Trophoblast cell (in vitro differentiated cells and primary cell): ENCODE measurements around the gene PAQR7.

Source experiments
- DNase-seq, 2 donors: peaks; one replicate each; pipeline ENCODE4 v3.0.0-alpha.2; 2016
- H2AFZ ChIP-seq: 2 replicates; pipeline ENCODE4 v1.6.1; 2013; ENCODE audit warnings: low read length, moderate library complexity, mild to moderate bottlenecking; ENCODE audit not compliant: insufficient read depth, poor library complexity
- H2AK5ac ChIP-seq: 2 replicates; pipeline ENCODE4 v1.6.1; 2013; ENCODE audit warnings: mild to moderate bottlenecking, low read length
- H2BK120ac ChIP-seq: 2 replicates; pipeline ENCODE4 v1.6.1; 2013; ENCODE audit warnings: low read length, mild to moderate bottlenecking, moderate library complexity; ENCODE audit not compliant: insufficient read depth, poor library complexity
- H2BK12ac ChIP-seq: 2 replicates; pipeline ENCODE4 v1.6.1; 2013; ENCODE audit warnings: mild to moderate bottlenecking, low read length, moderate library complexity
- H2BK5ac ChIP-seq: 2 replicates; pipeline ENCODE4 v1.6.1; 2013; ENCODE audit warnings: low read length, low read depth, moderate library complexity, mild to moderate bottlenecking; ENCODE audit not compliant: poor library complexity
- H3K14ac ChIP-seq: 2 replicates; pipeline ENCODE4 v1.6.1; 2013; ENCODE audit warnings: mild to moderate bottlenecking, low read length
- H3K18ac ChIP-seq: 2 replicates; pipeline ENCODE4 v1.6.1; 2013; ENCODE audit warnings: mild to moderate bottlenecking, low read length
- H3K23ac ChIP-seq: 2 replicates; pipeline ENCODE4 v1.6.1; 2013; ENCODE audit warnings: low read length
- H3K27ac ChIP-seq: 2 replicates; pipeline ENCODE4 v1.5.1; 2013; ENCODE audit warnings: low read depth, mild to moderate bottlenecking, inconsistent platforms, low read length, moderate library complexity
- H3K27me3 ChIP-seq: 2 replicates; pipeline ENCODE4 v1.6.1; 2013; ENCODE audit warnings: inconsistent platforms, mild to moderate bottlenecking, low read length, moderate library complexity; ENCODE audit not compliant: insufficient read depth
- H3K36me3 ChIP-seq, 2 experiments: 1 replicate in 1 of 2; 2 replicates in 1 of 2; pipeline ENCODE4 v1.6.1; 2013; ENCODE audit warnings: low read length in 2 of 2, mild to moderate bottlenecking in 2 of 2, moderate library complexity in 1 of 2; ENCODE audit not compliant: insufficient read depth in 2 of 2, control insufficient read depth in 1 of 2
- H3K4ac ChIP-seq: 2 replicates; pipeline ENCODE4 v1.6.1; 2013; ENCODE audit warnings: low read depth, mild to moderate bottlenecking, low read length, moderate library complexity
- H3K4me1 ChIP-seq, 2 experiments: 1 replicate in 1 of 2; 2 replicates in 1 of 2; pipeline ENCODE4 v1.6.1; 2013; ENCODE audit warnings: low read length in 2 of 2, mild to moderate bottlenecking in 2 of 2, moderate library complexity in 1 of 2; ENCODE audit not compliant: insufficient read depth in 2 of 2, control insufficient read depth in 1 of 2
- H3K4me2 ChIP-seq: 2 replicates; pipeline ENCODE4 v1.6.1; 2013; ENCODE audit warnings: inconsistent platforms, mild to moderate bottlenecking, low read length, moderate library complexity
- H3K4me3 ChIP-seq: 2 replicates; pipeline ENCODE4 v1.5.1; 2013; ENCODE audit warnings: mild to moderate bottlenecking, low read depth, low read length, inconsistent platforms
- H3K79me1 ChIP-seq: one replicate; pipeline ENCODE4 v1.6.1; 2013; ENCODE audit warnings: low read length
- H3K79me2 ChIP-seq: 2 replicates; pipeline ENCODE4 v1.6.1; 2013; ENCODE audit warnings: low read length, mild to moderate bottlenecking; ENCODE audit not compliant: control insufficient read depth, insufficient read depth, poor library complexity
- H3K9ac ChIP-seq: 2 replicates; pipeline ENCODE4 v1.6.1; 2013; ENCODE audit warnings: mild to moderate bottlenecking, low read length
- H3K9me3 ChIP-seq: 2 replicates; pipeline ENCODE4 v1.6.1; 2013; ENCODE audit warnings: low read depth, mild to moderate bottlenecking, control low read depth, inconsistent platforms, low read length; ENCODE audit not compliant: insufficient read depth
- H4K12ac ChIP-seq: 2 replicates; pipeline ENCODE4 v1.6.1; 2013; ENCODE audit warnings: low read depth, mild to moderate bottlenecking, low read length, moderate library complexity
- H4K8ac ChIP-seq: 2 replicates; pipeline ENCODE4 v1.6.1; 2013; ENCODE audit warnings: low read depth, mild to moderate bottlenecking, low read length, moderate library complexity
- H4K91ac ChIP-seq: one replicate; pipeline ENCODE4 v1.6.1; 2013; ENCODE audit warnings: low read depth, mild to moderate bottlenecking, low read length, moderate library complexity
- WGBS: extraction: QIAGEN DNeasy Blood & Tissue Kit; methylation state at CpG from one replicate; pipeline ENCODE4 v1.1.7; 2013; ENCODE audit warnings: missing lambda C conversion rate; ENCODE audit not compliant: insufficient read length, insufficient coverage; ENCODE audit errors: extremely low coverage; 5-methylcytosine and 5-hydroxymethylcytosine counted together

PAQR7 gene

DNA sequence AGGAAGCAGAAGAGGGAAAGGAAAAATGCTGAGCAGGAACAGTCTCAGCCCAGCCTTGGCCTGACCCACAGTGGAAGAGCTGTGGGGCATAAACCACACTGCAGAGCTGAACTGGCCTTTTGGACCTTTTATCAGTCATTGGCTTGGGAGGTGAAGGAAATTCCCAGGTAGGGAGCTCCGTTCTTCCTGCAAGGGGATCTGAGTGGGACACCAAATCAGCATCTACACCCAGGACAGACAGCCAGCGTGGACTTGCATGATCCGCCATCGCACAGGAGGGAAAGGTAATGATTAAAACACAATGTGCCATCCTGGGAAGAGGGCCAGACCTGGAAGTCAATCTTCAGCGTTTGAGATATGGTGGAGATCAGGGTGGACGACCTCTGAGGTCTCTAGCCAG lies 56.9 kb downstream of the PAQR7 start:
- Histone ChIP-seq H2AFZ (peak overlapping the region; percentile 13), H3K4me3 (no peak overlapping the region), H2BK120ac (peak overlapping the region; percentile 70), H3K79me2 (peaks cover 16% of the 10 kb centered on the region), H3K14ac (peak overlapping the region; percentile 50), H2BK12ac (peak overlapping the region; percentile 42), H3K27me3 (no peaks in the 10 kb centered on the region), H3K36me3 (peaks cover 11 to 14% of the 10 kb centered on the region in 2 experiments), H3K18ac (peak overlapping the region; percentile 47), H3K27ac (peak overlapping the region; percentile 89), H3K4me2 (peak overlapping the region; percentile 77), H2AK5ac (peak overlapping the region; percentile 59), H3K4me1 (peaks cover 21 to 26% of the 10 kb centered on the region in 2 experiments), H4K12ac (peak overlapping the region; percentile 55), H3K9me3 (no peaks in the 10 kb centered on the region), H3K9ac (no peak overlapping the region), H2BK5ac (peak overlapping the region; percentile 46), H4K8ac (peak overlapping the region; percentile 72), H3K79me1 (peaks cover 20% of the 10 kb centered on the region), H4K91ac (peak overlapping the region; percentile 63), H3K23ac (no peak overlapping the region), H3K4ac (peak overlapping the region; percentile 62)
- DNase-seq: no peak
- WGBS: no CpG with 5 or more reads among the region's 6 CpGs

DNA sequence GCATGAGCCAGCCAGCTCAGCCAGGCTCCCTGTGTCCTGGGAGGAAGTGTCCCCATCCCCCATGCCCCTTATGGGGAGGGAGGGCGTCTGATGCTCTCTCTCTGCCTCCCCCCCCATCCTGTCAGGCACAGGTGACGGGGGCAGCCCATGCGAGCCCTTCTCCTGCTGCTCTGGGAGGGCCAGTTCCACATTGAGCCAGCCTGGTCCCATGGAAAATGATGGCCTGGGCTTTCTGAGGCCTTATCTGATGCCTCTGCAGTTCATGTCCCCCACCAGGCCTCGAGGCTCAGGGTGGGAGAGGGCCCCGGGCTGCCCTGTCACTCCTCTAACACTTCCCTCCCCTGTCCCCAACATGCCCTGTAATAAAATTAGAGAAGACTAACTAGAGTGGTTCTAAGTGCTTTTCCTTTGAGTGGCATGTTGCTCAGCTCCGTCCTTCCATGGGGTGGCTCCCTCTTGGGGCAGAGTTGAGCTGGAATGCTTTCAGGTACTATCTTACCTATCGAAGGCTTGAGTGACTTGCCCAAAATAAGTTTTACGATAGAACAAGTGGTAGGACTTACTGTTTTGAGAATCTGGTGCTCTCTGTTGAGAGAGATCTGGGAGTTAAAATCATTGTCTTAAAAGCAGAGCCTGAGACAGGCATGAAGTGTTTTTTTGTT lies 57.5 kb downstream of the PAQR7 start:
- H3K27ac ChIP-seq: peak overlapping the region; percentile 89
- no peak overlapping the region for H3K18ac ChIP-seq
- H3K14ac ChIP-seq: no peak overlapping the region
- H2AFZ ChIP-seq: no peak overlapping the region
- no peak overlapping the region for H3K9ac ChIP-seq
- no peak overlapping the region for H3K4me3 ChIP-seq
- H2BK5ac ChIP-seq: no peak overlapping the region
- H3K23ac ChIP-seq: no peak overlapping the region
- no peaks in the 10 kb centered on the region for H3K27me3 ChIP-seq
- H2AK5ac ChIP-seq: no peak overlapping the region
- peaks cover 10 to 14% of the 10 kb centered on the region in 2 experiments for H3K36me3 ChIP-seq
- no peak overlapping the region for H2BK12ac ChIP-seq
- H4K91ac ChIP-seq: no peak overlapping the region
- no peak overlapping the region for H3K4me2 ChIP-seq
- H3K4me1 ChIP-seq: peaks cover 21 to 26% of the 10 kb centered on the region in 2 experiments
- peaks cover 16% of the 10 kb centered on the region for H3K79me2 ChIP-seq
- no peak overlapping the region for H4K12ac ChIP-seq
- no peak overlapping the region for H4K8ac ChIP-seq
- H3K9me3 ChIP-seq: no peaks in the 10 kb centered on the region
- H3K4ac ChIP-seq: no peak overlapping the region
- DNase-seq: no peak
- peaks cover 20% of the 10 kb centered on the region for H3K79me1 ChIP-seq
- no peak overlapping the region for H2BK120ac ChIP-seq
- no CpG with 5 or more reads among the region's 8 CpGs for WGBS

DNA sequence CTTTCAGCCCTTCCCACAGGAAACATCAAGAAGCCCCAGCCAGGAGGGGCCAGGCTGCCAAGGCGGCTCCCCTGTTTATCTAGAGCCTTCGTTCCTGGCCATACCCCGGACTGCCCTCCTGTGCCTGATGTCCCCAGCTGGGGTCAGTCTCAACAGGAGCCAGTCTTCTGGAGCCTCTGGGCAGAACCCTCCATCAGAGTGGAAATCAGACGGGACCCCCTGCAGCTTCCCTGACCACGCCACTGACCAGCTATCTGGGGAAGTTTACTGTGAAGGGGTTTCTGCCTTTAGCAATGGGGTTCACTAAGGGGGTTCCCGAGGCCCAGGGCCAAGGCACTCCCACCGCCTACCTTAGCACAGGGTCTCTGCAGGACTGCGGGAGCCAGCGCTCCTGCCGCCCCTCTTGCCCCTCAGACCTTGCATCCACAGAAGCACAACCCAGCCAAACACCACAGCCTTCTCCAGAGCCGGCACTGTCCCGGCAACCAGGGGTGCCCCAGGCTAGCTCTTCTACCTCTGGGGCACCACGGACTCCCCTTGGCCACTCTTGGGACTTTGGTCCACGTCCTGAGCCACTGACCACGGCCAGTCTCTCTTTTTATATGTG lies 59.3 kb downstream of the PAQR7 start:
- Histone ChIP-seq H2BK5ac (no peak overlapping the region), H3K4me1 (peaks cover 20 to 21% of the 10 kb centered on the region in 2 experiments), H3K14ac (no peak overlapping the region), H4K8ac (no peak overlapping the region), H3K9me3 (no peaks in the 10 kb centered on the region), H3K4ac (no peak overlapping the region), H3K18ac (no peak overlapping the region), H3K79me2 (peaks cover 16% of the 10 kb centered on the region), H3K9ac (no peak overlapping the region), H3K23ac (no peak overlapping the region), H2BK12ac (no peak overlapping the region), H3K4me2 (no peak overlapping the region), H3K4me3 (no peak overlapping the region), H2AK5ac (no peak overlapping the region), H4K12ac (no peak overlapping the region), H3K27me3 (no peaks in the 10 kb centered on the region), H3K36me3 (peaks cover 13 to 19% of the 10 kb centered on the region in 2 experiments), H2AFZ (no peak overlapping the region), H3K27ac (no peak overlapping the region), H3K79me1 (peaks cover 20% of the 10 kb centered on the region), H2BK120ac (no peak overlapping the region), H4K91ac (no peak overlapping the region)
- WGBS: no CpG with 5 or more reads among the region's 15 CpGs
- no peak for DNase-seq

DNA sequence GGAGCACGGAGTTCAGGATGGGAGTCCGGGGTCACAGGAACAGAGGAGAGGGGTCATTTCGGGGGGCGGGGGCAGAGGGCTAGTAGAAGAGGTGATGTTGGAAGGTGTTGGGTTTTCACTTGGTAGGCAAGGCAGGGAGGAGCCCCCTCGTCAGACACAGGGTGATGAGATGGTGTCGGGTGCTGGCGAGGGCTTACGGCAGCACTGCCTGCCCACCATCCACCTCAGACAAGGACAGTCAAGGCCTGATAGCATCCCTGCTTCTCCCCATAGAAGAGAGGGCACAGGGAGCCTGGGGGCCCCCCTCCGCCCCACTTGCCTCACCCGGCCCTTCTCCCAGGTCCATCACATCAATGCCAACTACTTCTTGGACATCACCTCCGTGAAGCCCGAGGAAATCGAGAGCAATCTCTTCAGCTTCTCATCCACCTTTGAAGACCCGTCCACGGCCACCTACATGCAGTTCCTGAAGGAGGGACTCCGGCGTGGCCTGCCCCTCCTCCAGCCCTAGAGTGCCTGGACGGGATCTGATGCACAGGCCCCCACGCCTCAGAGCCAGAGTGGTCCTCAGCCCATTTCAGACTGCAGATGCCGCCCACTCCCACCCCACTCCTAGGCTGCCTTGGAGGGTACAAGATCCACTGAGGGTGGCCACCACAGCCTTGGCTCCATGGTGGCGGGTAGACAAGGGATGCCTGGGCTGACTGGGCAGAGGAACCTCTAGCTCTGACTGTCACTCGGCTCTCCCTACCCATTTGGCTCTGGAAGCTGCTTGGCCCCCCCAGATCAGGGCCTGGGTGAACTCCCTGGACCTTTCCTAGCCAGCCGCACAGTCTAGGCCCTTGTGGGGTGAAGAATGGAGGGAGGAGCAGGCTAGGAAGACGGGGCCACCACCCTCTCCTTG lies 60.0 kb downstream of the PAQR7 start:
- Histone ChIP-seq H2BK5ac (no peak overlapping the region), H3K79me2 (peaks cover 10% of the 10 kb centered on the region), H3K4me3 (no peak overlapping the region), H3K4ac (no peak overlapping the region), H2AFZ (no peak overlapping the region), H3K27ac (no peak overlapping the region), H3K4me1 (peaks cover 13 to 14% of the 10 kb centered on the region in 2 experiments), H2AK5ac (no peak overlapping the region), H2BK12ac (no peak overlapping the region), H3K9me3 (no peaks in the 10 kb centered on the region), H3K36me3 (peaks cover 13 to 19% of the 10 kb centered on the region in 2 experiments), H3K23ac (no peak overlapping the region), H3K27me3 (no peaks in the 10 kb centered on the region), H3K9ac (no peak overlapping the region), H2BK120ac (no peak overlapping the region), H4K12ac (no peak overlapping the region), H3K4me2 (no peak overlapping the region), H4K91ac (no peak overlapping the region), H3K79me1 (peaks cover 16% of the 10 kb centered on the region), H4K8ac (no peak overlapping the region), H3K18ac (no peak overlapping the region), H3K14ac (no peak overlapping the region)
- DNase-seq: no peak
- no CpG with 5 or more reads among the region's 24 CpGs for WGBS
